Non-pigmented ciliary epithelial cell (primary cell): ENCODE data around the gene TAF13.
A peak's percentile ranks its signal among the peaks of the same experiment; 100 is the strongest.

Experiments used
- DNase-seq: peaks from one replicate; pipeline ENCODE4 v3.0.0-alpha.2; 2010; ENCODE audit warnings: low read depth

Gene TAF13

GRCh38 chr1:109075531-109076490, at the start of gene TAF13:
Gene TAF13 (minus strand): TSS chr1:109076003. CDS start chr1:109075947, 56 bp downstream.
- DNase-seq, result peak; percentile 77

- DNase-seq, result no peak
Observed at GRCh38 chr1:109120356-109120755, 44.6 kb upstream of the TAF13 start.

- no peak for DNase-seq
Observed at GRCh38 chr1:109118089-109118488, 42.3 kb upstream of the TAF13 start.

- no peak for DNase-seq
Observed at GRCh38 chr1:109116286-109116685, 40.5 kb upstream of the TAF13 start.

GRCh38 chr1:109115685-109116084, 39.9 kb upstream of the TAF13 start:
- no peak for DNase-seq

- no peak for DNase-seq
Observed at GRCh38 chr1:109114342-109114674, 38.5 kb upstream of the TAF13 start.

GRCh38 chr1:109113590-109114341, 38.0 kb upstream of the TAF13 start, which contains the start of gene ELAPOR1:
Gene ELAPOR1 (plus strand): TSS chr1:109114115. CDS start chr1:109114184, 69 bp downstream.
- DNase-seq, result no peak

- no peak for DNase-seq
Observed at GRCh38 chr1:109112652-109113285, 37.0 kb upstream of the TAF13 start.

GRCh38 chr1:109112056-109112651, 36.4 kb upstream of the TAF13 start:
- no peak for DNase-seq

- DNase-seq, result no peak
Observed at GRCh38 chr1:109111386-109112055, 35.7 kb upstream of the TAF13 start.

- no peak for DNase-seq
Observed at GRCh38 chr1:109109906-109110305, 34.1 kb upstream of the TAF13 start.

GRCh38 chr1:109107785-109108184, 32.0 kb upstream of the TAF13 start:
- DNase-seq, result no peak

- DNase-seq, result no peak
Observed at GRCh38 chr1:109105881-109106280, 30.1 kb upstream of the TAF13 start.

- no peak for DNase-seq
Observed at GRCh38 chr1:109104364-109105151, 28.8 kb upstream of the TAF13 start.

GRCh38 chr1:109099938-109100773, 24.4 kb upstream of the TAF13 start:
- DNase-seq, result peak; percentile 82

GRCh38 chr1:109096120-109096519, 20.3 kb upstream of the TAF13 start:
- no peak for DNase-seq

GRCh38 chr1:109095631-109096030, 19.8 kb upstream of the TAF13 start:
- no peak for DNase-seq

- DNase-seq, result no peak
Observed at GRCh38 chr1:109094871-109095270, 19.1 kb upstream of the TAF13 start.

GRCh38 chr1:109094377-109094803, 18.6 kb upstream of the TAF13 start:
- no peak for DNase-seq

- DNase-seq, result no peak
Observed at GRCh38 chr1:109091839-109092193, 16.0 kb upstream of the TAF13 start.
